K562 (cell line): ENCODE measurements around the gene THEM5.

Experiments used
- U2AF2 ChIP-seq: fragments of 200-400 bp; formaldehyde crosslinking; optimal IDR thresholded peaks from 2 replicates; pipeline ENCODE3; 2017; ENCODE audit warnings: low read depth, mild to moderate bottlenecking, low read length
- ZBTB11 ChIP-seq, 3 experiments: fragments of 200-800 bp in 1 of 3; fragments of 250-450 bp in 1 of 3; fragments of 450-650 bp in 1 of 3; sonication (Bioruptor Pico) in 1 of 3; sonication (Bioruptor generic) in 1 of 3; formaldehyde crosslinking in 1 of 3; IDR thresholded peaks; 2 replicates each; pipeline versions ENCODE4 v1.6.1 to v1.8.0; 2016 to 2022; ENCODE audit warnings: mild to moderate bottlenecking in 2 of 3, missing genetic modification characterization in 2 of 3, missing compliant biosample characterization in 1 of 3, moderate library complexity in 1 of 3
- ZNF121 ChIP-seq: sonication (generic); formaldehyde crosslinking; conservative IDR thresholded peaks from 2 replicates; pipeline ENCODE4 v1.8.0; 2022; ENCODE audit warnings: missing genetic modification reagents
- TF ChIP-seq, protein P1 (sequence below): fragments of 250-450 bp; sonication (Bioruptor Pico); IDR thresholded peaks from 2 replicates; pipeline ENCODE4 v1.5.0; 2020; ENCODE audit warnings: mild to moderate bottlenecking, borderline replicate concordance

- TF ChIP-seq ZBTB11 (CRISPR knock-in tag; IDR thresholded peaks at IDR 0.05) = no peak
- TF ChIP-seq U2AF2 = no peak
- TF ChIP-seq ZNF121 = no peak
- TF ChIP-seq, protein P1, sequence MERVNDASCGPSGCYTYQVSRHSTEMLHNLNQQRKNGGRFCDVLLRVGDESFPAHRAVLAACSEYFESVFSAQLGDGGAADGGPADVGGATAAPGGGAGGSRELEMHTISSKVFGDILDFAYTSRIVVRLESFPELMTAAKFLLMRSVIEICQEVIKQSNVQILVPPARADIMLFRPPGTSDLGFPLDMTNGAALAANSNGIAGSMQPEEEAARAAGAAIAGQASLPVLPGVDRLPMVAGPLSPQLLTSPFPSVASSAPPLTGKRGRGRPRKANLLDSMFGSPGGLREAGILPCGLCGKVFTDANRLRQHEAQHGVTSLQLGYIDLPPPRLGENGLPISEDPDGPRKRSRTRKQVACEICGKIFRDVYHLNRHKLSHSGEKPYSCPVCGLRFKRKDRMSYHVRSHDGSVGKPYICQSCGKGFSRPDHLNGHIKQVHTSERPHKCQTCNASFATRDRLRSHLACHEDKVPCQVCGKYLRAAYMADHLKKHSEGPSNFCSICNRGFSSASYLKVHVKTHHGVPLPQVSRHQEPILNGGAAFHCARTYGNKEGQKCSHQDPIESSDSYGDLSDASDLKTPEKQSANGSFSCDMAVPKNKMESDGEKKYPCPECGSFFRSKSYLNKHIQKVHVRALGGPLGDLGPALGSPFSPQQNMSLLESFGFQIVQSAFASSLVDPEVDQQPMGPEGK = no peak
Observed at GRCh38 chr1:151853411-151853943, at the start of gene THEM5.
